Measurements from ENCODE around the gene EPB41L4B. TPM values are rescaled to one million over a fixed set of nuclear protein-coding genes. Genes with fewer than 3 reads are reported as not detected.

Gene EPB41L4B
- total RNA-seq, 1 donor from 2014 or later, result 4.7 TPM

- intact Hi-C loops (cut with DNase I), result no loop called here
- Histone ChIP-seq H3K4me1 (no peaks in the 10 kb centered on the region), H3K36me3 (no peaks in the 10 kb centered on the region), H3K4me3 (no peak overlapping the region), H3K27ac (no peak overlapping the region), H3K27me3 (no peaks in the 10 kb centered on the region), H3K9me3 (no peaks in the 10 kb centered on the region)
- TF ChIP-seq POLR2AphosphoS5 (IDR thresholded peaks at IDR 0.05; ENCODE audit: insufficient read depth in 1 of 2, low read depth in 1 of 2) (no peak), POLR2A (IDR thresholded peaks at IDR 0.05) (no peak)
- TF ChIP-seq, protein P1, sequence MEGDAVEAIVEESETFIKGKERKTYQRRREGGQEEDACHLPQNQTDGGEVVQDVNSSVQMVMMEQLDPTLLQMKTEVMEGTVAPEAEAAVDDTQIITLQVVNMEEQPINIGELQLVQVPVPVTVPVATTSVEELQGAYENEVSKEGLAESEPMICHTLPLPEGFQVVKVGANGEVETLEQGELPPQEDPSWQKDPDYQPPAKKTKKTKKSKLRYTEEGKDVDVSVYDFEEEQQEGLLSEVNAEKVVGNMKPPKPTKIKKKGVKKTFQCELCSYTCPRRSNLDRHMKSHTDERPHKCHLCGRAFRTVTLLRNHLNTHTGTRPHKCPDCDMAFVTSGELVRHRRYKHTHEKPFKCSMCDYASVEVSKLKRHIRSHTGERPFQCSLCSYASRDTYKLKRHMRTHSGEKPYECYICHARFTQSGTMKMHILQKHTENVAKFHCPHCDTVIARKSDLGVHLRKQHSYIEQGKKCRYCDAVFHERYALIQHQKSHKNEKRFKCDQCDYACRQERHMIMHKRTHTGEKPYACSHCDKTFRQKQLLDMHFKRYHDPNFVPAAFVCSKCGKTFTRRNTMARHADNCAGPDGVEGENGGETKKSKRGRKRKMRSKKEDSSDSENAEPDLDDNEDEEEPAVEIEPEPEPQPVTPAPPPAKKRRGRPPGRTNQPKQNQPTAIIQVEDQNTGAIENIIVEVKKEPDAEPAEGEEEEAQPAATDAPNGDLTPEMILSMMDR (IDR thresholded peaks at IDR 0.05), result no peak
- DNase-seq (ENCODE audit: extremely low spot score in 2 of 2), result no peak
Observed at GRCh38 chr9:109276469-109277440, 44.1 kb downstream of the EPB41L4B start.

- H3K4me1 ChIP-seq, result no peaks in the 10 kb centered on the region
- H3K27ac ChIP-seq, result no peak overlapping the region
- DNase-seq (ENCODE audit: extremely low spot score in 2 of 2), result no peak
- no peaks in the 10 kb centered on the region for H3K9me3 ChIP-seq
- H3K27me3 ChIP-seq, result no peaks in the 10 kb centered on the region
- no peak for TF ChIP-seq POLR2A (IDR thresholded peaks at IDR 0.05)
- no peak for TF ChIP-seq POLR2AphosphoS5 (IDR thresholded peaks at IDR 0.05; ENCODE audit: insufficient read depth in 1 of 2, low read depth in 1 of 2)
- TF ChIP-seq, protein P1 (IDR thresholded peaks at IDR 0.05), result no peak
- intact Hi-C loops (cut with DNase I), result no loop called here
- H3K36me3 ChIP-seq, result no peaks in the 10 kb centered on the region
- H3K4me3 ChIP-seq, result no peak overlapping the region
Observed at GRCh38 chr9:109274884-109275730, 45.8 kb downstream of the EPB41L4B start.

GRCh38 chr9:109273869-109274268, 47.0 kb downstream of the EPB41L4B start:
- intact Hi-C loops (cut with DNase I), result no loop called here
- H3K4me1 ChIP-seq, result no peaks in the 10 kb centered on the region
- H3K36me3 ChIP-seq, result no peaks in the 10 kb centered on the region
- TF ChIP-seq POLR2AphosphoS5 (IDR thresholded peaks at IDR 0.05; ENCODE audit: insufficient read depth in 1 of 2, low read depth in 1 of 2) (no peak), POLR2A (IDR thresholded peaks at IDR 0.05) (no peak)
- TF ChIP-seq, protein P1 (IDR thresholded peaks at IDR 0.05), result no peak
- no peak overlapping the region for H3K4me3 ChIP-seq
- no peak overlapping the region for H3K27ac ChIP-seq
- no peaks in the 10 kb centered on the region for H3K9me3 ChIP-seq
- H3K27me3 ChIP-seq, result no peaks in the 10 kb centered on the region
- no peak for DNase-seq (ENCODE audit: extremely low spot score in 2 of 2)

- H3K27me3 ChIP-seq, result no peaks in the 10 kb centered on the region
- H3K4me3 ChIP-seq, result no peak overlapping the region
- intact Hi-C loops (cut with DNase I), result no loop called here
- no peak overlapping the region for H3K27ac ChIP-seq
- H3K4me1 ChIP-seq, result no peaks in the 10 kb centered on the region
- H3K9me3 ChIP-seq, result no peaks in the 10 kb centered on the region
- no peak for DNase-seq (ENCODE audit: extremely low spot score in 2 of 2)
- H3K36me3 ChIP-seq, result no peaks in the 10 kb centered on the region
- no peak for TF ChIP-seq POLR2AphosphoS5 (IDR thresholded peaks at IDR 0.05; ENCODE audit: insufficient read depth in 1 of 2, low read depth in 1 of 2)
- no peak for TF ChIP-seq POLR2A (IDR thresholded peaks at IDR 0.05)
- TF ChIP-seq, protein P1 (IDR thresholded peaks at IDR 0.05), result no peak
Observed at GRCh38 chr9:109272745-109273144, 48.1 kb downstream of the EPB41L4B start.
